OCI-LY1 (cell line): ENCODE results near the gene TIMM23.

Experiments used
- H2AFZ ChIP-seq: fragments of 200-600 bp; sonication (generic), shearing (Covaris generic); 2 replicates; pipeline ENCODE4 v1.6.0; 2014; ENCODE audit warnings: antibody characterized with exemption, mild to moderate bottlenecking, low read length
- H3F3A ChIP-seq: fragments of 200-600 bp; sonication (generic), shearing (Covaris generic); 2 replicates; pipeline ENCODE4 v1.6.0; 2014; ENCODE audit warnings: mild to moderate bottlenecking, antibody characterized with exemption, low read length, moderate library complexity; ENCODE audit not compliant: insufficient read depth
- H3K27ac ChIP-seq: fragments of 200-600 bp; sonication (generic); 2 replicates; pipeline ENCODE4 v1.5.1; 2014; ENCODE audit warnings: low read length, mixed run types, mild to moderate bottlenecking, low read depth; ENCODE audit not compliant: poor library complexity, severe bottlenecking
- H3K27me3 ChIP-seq: fragments of 200-600 bp; sonication (generic); 2 replicates; pipeline ENCODE4 v1.6.0; 2014; ENCODE audit warnings: antibody characterized with exemption, mild to moderate bottlenecking, low read length, moderate library complexity; ENCODE audit not compliant: insufficient read depth
- H3K36me3 ChIP-seq: fragments of 200-600 bp; sonication (generic); 2 replicates; pipeline ENCODE4 v1.6.1; 2014; ENCODE audit warnings: mild to moderate bottlenecking, antibody characterized with exemption, low read length, moderate library complexity, mixed read lengths; ENCODE audit not compliant: insufficient read depth
- H3K4me1 ChIP-seq: fragments of 200-600 bp; sonication (generic); 2 replicates; pipeline ENCODE4 v1.5.1; 2014; ENCODE audit warnings: mild to moderate bottlenecking, low read length, moderate library complexity; ENCODE audit not compliant: insufficient read depth, severe bottlenecking
- H3K4me2 ChIP-seq: fragments of 200-600 bp; sonication (generic), shearing (Covaris generic); 2 replicates; pipeline ENCODE4 v1.6.1; 2014; ENCODE audit warnings: low read length
- H3K4me3 ChIP-seq: fragments of 200-600 bp; sonication (generic); 2 replicates; pipeline ENCODE4 v1.5.1; 2014; ENCODE audit warnings: low read length, low read depth, mild to moderate bottlenecking, mixed read lengths; ENCODE audit not compliant: poor library complexity, severe bottlenecking
- H3K79me2 ChIP-seq: fragments of 200-600 bp; shearing (Covaris generic); 2 replicates; pipeline ENCODE4 v1.6.1; 2016; ENCODE audit warnings: mixed run types, low read length, mixed read lengths; ENCODE audit not compliant: insufficient read depth
- H3K9ac ChIP-seq: fragments of 200-600 bp; sonication (generic), shearing (Covaris generic); 2 replicates; pipeline ENCODE4 v1.6.1; 2014; ENCODE audit warnings: mild to moderate bottlenecking, low read length, mixed read lengths
- H3K9me2 ChIP-seq: fragments of 200-600 bp; sonication (generic), shearing (Covaris generic); 2 replicates; pipeline ENCODE4 v1.6.1; 2014; ENCODE audit warnings: low read depth, mild to moderate bottlenecking, low read length, mixed read lengths
- H3K9me3 ChIP-seq: fragments of 200-600 bp; shearing (Covaris generic); 2 replicates; pipeline ENCODE4 v1.6.1; 2014; ENCODE audit warnings: low read length, mixed read lengths
- H4K20me1 ChIP-seq: fragments of 200-600 bp; sonication (generic), shearing (Covaris generic); 2 replicates; pipeline ENCODE4 v1.6.0; 2016; ENCODE audit warnings: mild to moderate bottlenecking, low read length; ENCODE audit not compliant: insufficient read depth
- CTCF ChIP-seq: fragments of 200-600 bp; sonication (generic), shearing (Covaris generic); IDR thresholded peaks from 2 replicates; pipeline ENCODE4 v1.5.1; 2017; ENCODE audit warnings: mild to moderate bottlenecking, antibody characterized with exemption, low read length, moderate library complexity, mixed read lengths
- EZH2 ChIP-seq: fragments of 200-600 bp; sonication (generic), shearing (Covaris generic); IDR thresholded peaks from 2 replicates; pipeline ENCODE4 v1.8.0; 2017; ENCODE audit warnings: borderline replicate concordance, mixed run types, mild to moderate bottlenecking, antibody characterized with exemption, low read length, moderate library complexity, mixed read lengths

The TIMM23 gene

GRCh38 chr10:46030091-46030937 is 58.0 kb downstream of the TIMM23 start, which contains the start of gene NCOA4:
Gene NCOA4, minus strand, starts transcription at chr10:46030623. Its CDS starts 13,943 bp downstream, at chr10:46016680.
- no peaks in the 10 kb centered on the region for H3K9me3 ChIP-seq
- H3K4me3 ChIP-seq = peak within 1 kb of the TSS; percentile 92
- peak within 1 kb of the TSS; percentile 94 for H3K4me2 ChIP-seq
- H4K20me1 ChIP-seq = peaks cover 3% of the 10 kb centered on the region; the same call in 1 of the 2 replicates
- peak within 1 kb of the TSS; percentile 92 for H3K9ac ChIP-seq
- H3K79me2 ChIP-seq = peaks cover 49% of the 10 kb centered on the region
- TF ChIP-seq CTCF = peak; percentile 73
- no peak for TF ChIP-seq EZH2
- peak within 1 kb of the TSS; percentile 98 for H2AFZ ChIP-seq
- no peaks in the 10 kb centered on the region for H3K27me3 ChIP-seq
- peak within 1 kb of the TSS; percentile 48 for H3K27ac ChIP-seq
- H3K4me1 ChIP-seq = peaks cover 29% of the 10 kb centered on the region
- H3K36me3 ChIP-seq = peaks cover 17% of the 10 kb centered on the region; the same call in 1 of the 2 replicates
- H3K9me2 ChIP-seq = no peaks in the 10 kb centered on the region
- H3F3A ChIP-seq = no peaks in the 10 kb centered on the region

DNA sequence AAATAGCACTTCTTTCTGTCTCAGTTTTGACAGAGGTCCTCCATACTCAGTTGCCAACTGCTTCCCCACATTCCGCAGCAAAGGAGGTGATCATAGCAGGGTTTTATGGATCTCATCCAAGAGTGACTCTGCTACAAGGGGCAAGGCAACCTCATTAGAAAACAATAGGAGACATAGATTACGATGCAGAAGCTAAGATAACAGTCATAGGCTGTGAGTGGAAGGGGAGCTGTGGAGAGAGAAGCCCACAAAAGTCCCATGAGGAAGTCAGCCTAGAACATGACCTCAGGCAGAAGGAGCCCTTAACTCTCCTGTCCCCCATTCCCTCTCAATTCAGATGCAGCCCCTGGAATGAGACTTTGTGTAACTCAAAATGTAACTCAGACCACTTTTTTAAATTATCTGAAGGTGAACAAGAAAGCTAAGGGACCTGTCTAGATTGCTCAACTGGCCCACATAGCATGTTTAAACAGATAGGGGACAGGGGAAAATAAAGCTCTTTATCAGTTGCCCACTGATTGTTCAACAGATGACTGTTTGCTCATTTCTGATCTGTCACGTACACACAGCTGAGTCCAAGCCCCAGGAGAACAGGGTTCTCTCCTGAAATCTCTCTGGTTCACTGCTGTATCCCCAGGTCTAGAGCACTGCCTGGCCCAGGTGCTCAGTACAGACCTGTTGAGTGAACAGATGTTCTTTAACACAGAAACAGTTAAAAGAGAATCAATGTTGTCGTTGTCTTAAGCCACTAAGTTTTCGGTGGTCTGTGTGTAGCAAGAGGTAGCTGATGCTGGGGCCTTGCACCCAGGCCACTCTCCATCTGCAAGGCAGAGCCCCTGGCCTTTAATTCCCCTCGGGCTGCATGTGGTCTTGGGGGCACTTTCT is 59.6 kb downstream of the TIMM23 start:
- peaks cover 33% of the 10 kb centered on the region for H3K79me2 ChIP-seq
- H3K27me3 ChIP-seq = no peaks in the 10 kb centered on the region
- H3K9me2 ChIP-seq = no peaks in the 10 kb centered on the region
- peaks cover 3% of the 10 kb centered on the region; the same call in 1 of the 2 replicates for H4K20me1 ChIP-seq
- no peak overlapping the region for H3K9ac ChIP-seq
- H3F3A ChIP-seq = no peaks in the 10 kb centered on the region
- H2AFZ ChIP-seq = peak overlapping the region; percentile 68; the same call in 1 of the 2 replicates
- peaks cover 29% of the 10 kb centered on the region for H3K4me1 ChIP-seq
- peaks cover 4% of the 10 kb centered on the region; the same call in 1 of the 2 replicates for H3K36me3 ChIP-seq
- no peak for TF ChIP-seq CTCF
- no peak for TF ChIP-seq EZH2
- H3K27ac ChIP-seq = no peak overlapping the region
- no peaks in the 10 kb centered on the region for H3K9me3 ChIP-seq
- H3K4me3 ChIP-seq = no peak overlapping the region
- no peak overlapping the region for H3K4me2 ChIP-seq

- H2AFZ ChIP-seq = no peak overlapping the region
- TF ChIP-seq CTCF (no peak), EZH2 (no peak)
- no peaks in the 10 kb centered on the region for H3K9me3 ChIP-seq
- H3K9me2 ChIP-seq = no peaks in the 10 kb centered on the region
- no peaks in the 10 kb centered on the region for H4K20me1 ChIP-seq
- peaks cover 21% of the 10 kb centered on the region for H3K4me1 ChIP-seq
- H3F3A ChIP-seq = no peaks in the 10 kb centered on the region
- H3K4me2 ChIP-seq = no peak overlapping the region
- no peak overlapping the region for H3K4me3 ChIP-seq
- no peaks in the 10 kb centered on the region for H3K36me3 ChIP-seq
- H3K9ac ChIP-seq = no peak overlapping the region
- H3K79me2 ChIP-seq = peaks cover 16% of the 10 kb centered on the region
- no peaks in the 10 kb centered on the region for H3K27me3 ChIP-seq
- no peak overlapping the region for H3K27ac ChIP-seq
These were observed 61.3 kb downstream of the TIMM23 start for GRCh38 chr10:46033602-46034011.
